A673 (cell line): ENCODE results near the gene ZNF283. TPM values are rescaled to one million over a fixed set of nuclear protein-coding genes. Genes with fewer than 3 reads are reported as not detected.

Experiments used
- BruUV-seq: library from RNA; stranded (reverse); fragments of 400-500 nt; replicated peaks from 2 replicates; lab custom pipeline; 2021; lab: Mats Ljungman, UMichigan
- CTCF ChIA-PET: fragments of 300-600 bp; sonication (Branson Sonifier 250); formaldehyde crosslinking; loops from one replicate; lab custom pipeline; 2022; ENCODE audit warnings: antibody characterized with exemption; lab: Charles Lee
- POLR2A ChIA-PET: fragments of 300-600 bp; sonication (Branson Sonifier 250); formaldehyde crosslinking; loops from one replicate; lab custom pipeline; 2022; ENCODE audit warnings: antibody characterized with exemption; ENCODE audit not compliant: low non-redundant PET; lab: Charles Lee
- DNase-seq: peaks from one replicate; pipeline ENCODE4 v3.0.0-alpha.2; 2015; ENCODE audit warnings: low spot score
- H3K27ac ChIP-seq: fragments of 200-600 bp; sonication (generic); 2 replicates; pipeline ENCODE4 v1.5.1; 2016; ENCODE audit warnings: mixed run types, low read depth, mild to moderate bottlenecking, mixed read lengths, antibody characterized with exemption, low read length; ENCODE audit not compliant: poor library complexity, severe bottlenecking
- H3K27me3 ChIP-seq: fragments of 200-600 bp; sonication (generic); replicated peaks from 2 replicates; pipeline ENCODE4 v1.6.1; 2017; ENCODE audit warnings: mixed run types, low read depth, mild to moderate bottlenecking, mixed read lengths, antibody characterized with exemption, low read length; ENCODE audit not compliant: insufficient read depth, poor library complexity
- H3K36me3 ChIP-seq: fragments of 200-600 bp; sonication (generic); 2 replicates; pipeline ENCODE4 v1.6.1; 2016; ENCODE audit warnings: mixed run types, mild to moderate bottlenecking, mixed read lengths, antibody characterized with exemption, low read length; ENCODE audit not compliant: insufficient read depth, poor library complexity, severe bottlenecking
- H3K4me1 ChIP-seq: fragments of 200-600 bp; sonication (generic); 2 replicates; pipeline ENCODE4 v1.6.1; 2017; ENCODE audit warnings: mixed run types, mild to moderate bottlenecking, mixed read lengths, antibody characterized with exemption, low read length; ENCODE audit not compliant: insufficient read depth, poor library complexity, severe bottlenecking
- H3K4me3 ChIP-seq: fragments of 200-600 bp; sonication (generic); 2 replicates; pipeline ENCODE4 v1.5.1; 2016; ENCODE audit warnings: low read depth, mixed run types, mild to moderate bottlenecking, mixed read lengths, low read length; ENCODE audit not compliant: poor library complexity, severe bottlenecking
- H3K9me3 ChIP-seq: fragments of 200-600 bp; sonication (generic); 2 replicates; pipeline ENCODE4 v1.6.1; 2016; ENCODE audit warnings: mixed run types, low read depth, mild to moderate bottlenecking, mixed read lengths, antibody characterized with exemption, low read length; ENCODE audit not compliant: poor library complexity, severe bottlenecking
- EZH2 ChIP-seq: fragments of 200-600 bp; sonication (generic); IDR thresholded peaks from 2 replicates; pipeline ENCODE4 v1.6.1; 2017; ENCODE audit warnings: borderline replicate concordance, low read depth, mild to moderate bottlenecking, mixed read lengths, antibody characterized with exemption, low read length; ENCODE audit not compliant: poor library complexity, severe bottlenecking
- intact Hi-C: fragments of 100-400 bp; cut with micrococcal nuclease; formaldehyde crosslinking; loops from one replicate; pipeline ENCODE4 v1.10.0; 2022; ENCODE audit not compliant: unreplicated experiment
- total RNA-seq: library from RNA; stranded (reverse); gene quantifications from 2 replicates; pipeline ENCODE4 v1.2.3, GENCODE V29; 2021
- TF ChIP-seq, protein P1 (sequence below): fragments of 300-800, 200-600 bp; sonication (generic); conservative IDR thresholded peaks from 2 replicates; pipeline ENCODE4 v1.5.1; 2017; ENCODE audit warnings: low read depth, mild to moderate bottlenecking, antibody characterized with exemption, low read length, moderate library complexity, mixed read lengths

The ZNF283 gene
- total RNA-seq, 1 experiment from 2014 or later: 9.4 TPM

DNA sequence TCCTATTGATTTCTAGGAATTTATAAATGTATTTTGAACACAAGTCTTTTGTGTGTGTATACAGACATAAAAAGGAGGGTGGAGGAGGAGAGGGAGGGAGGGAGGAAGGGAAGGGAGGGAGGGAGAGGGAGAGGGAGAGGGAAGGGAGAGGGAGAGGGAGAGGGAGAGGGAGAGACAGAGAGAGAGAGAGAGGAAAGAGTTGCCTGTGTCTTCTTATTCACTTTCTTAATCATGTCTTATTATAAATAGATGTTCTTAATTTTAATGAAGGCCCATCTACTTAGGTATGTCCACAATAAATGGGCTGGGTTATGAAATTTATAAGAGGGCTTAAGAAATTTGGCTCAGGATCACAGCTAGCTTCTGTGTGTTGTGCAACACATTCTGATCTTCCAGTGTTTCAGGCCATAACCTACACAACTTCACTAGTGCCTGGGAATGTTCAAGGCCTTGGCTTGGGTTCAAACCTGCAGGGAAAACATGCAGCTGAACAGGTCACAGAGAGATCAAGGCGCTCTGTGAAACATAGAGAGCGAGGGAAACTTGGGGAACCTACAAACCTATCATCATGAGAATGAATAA lies 68.7 kb downstream of the ZNF283 start:
- no peaks in the 10 kb centered on the region for H3K27me3 ChIP-seq
- intact Hi-C loops: no loop called here
- no peaks in the 10 kb centered on the region for H3K4me1 ChIP-seq
- ChIA-PET CTCF (no interaction called here), POLR2A (no interaction called here)
- BruUV-seq: no TSS peak
- TF ChIP-seq, protein P1, sequence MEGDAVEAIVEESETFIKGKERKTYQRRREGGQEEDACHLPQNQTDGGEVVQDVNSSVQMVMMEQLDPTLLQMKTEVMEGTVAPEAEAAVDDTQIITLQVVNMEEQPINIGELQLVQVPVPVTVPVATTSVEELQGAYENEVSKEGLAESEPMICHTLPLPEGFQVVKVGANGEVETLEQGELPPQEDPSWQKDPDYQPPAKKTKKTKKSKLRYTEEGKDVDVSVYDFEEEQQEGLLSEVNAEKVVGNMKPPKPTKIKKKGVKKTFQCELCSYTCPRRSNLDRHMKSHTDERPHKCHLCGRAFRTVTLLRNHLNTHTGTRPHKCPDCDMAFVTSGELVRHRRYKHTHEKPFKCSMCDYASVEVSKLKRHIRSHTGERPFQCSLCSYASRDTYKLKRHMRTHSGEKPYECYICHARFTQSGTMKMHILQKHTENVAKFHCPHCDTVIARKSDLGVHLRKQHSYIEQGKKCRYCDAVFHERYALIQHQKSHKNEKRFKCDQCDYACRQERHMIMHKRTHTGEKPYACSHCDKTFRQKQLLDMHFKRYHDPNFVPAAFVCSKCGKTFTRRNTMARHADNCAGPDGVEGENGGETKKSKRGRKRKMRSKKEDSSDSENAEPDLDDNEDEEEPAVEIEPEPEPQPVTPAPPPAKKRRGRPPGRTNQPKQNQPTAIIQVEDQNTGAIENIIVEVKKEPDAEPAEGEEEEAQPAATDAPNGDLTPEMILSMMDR: no peak
- TF ChIP-seq EZH2: no peak
- DNase-seq: no peak
- no peaks in the 10 kb centered on the region for H3K36me3 ChIP-seq
- H3K27ac ChIP-seq: no peak overlapping the region
- no peaks in the 10 kb centered on the region for H3K9me3 ChIP-seq
- H3K4me3 ChIP-seq: no peak overlapping the region

Other genes starting within 250 kb of the ZNF283 start
- 34.1 and 37.7 TPM in 2 replicates for gene IRGQ, start 231.2 kb upstream of the ZNF283 start, total RNA-seq
- gene ZNF576, start 230.7 kb upstream of the ZNF283 start, total RNA-seq: 19.2 and 20.3 TPM in 2 replicates
- gene SRRM5, start 215.2 kb upstream of the ZNF283 start, total RNA-seq: 0.62 and 0.66 TPM in 2 replicates
- gene ZNF428, start 207.7 kb upstream of the ZNF283 start, total RNA-seq: 65.7 and 72.4 TPM in 2 replicates
- 28.7 and 35.2 TPM in 2 replicates for gene CADM4, start 187.5 kb upstream of the ZNF283 start, total RNA-seq
- gene PLAUR, start 157.2 kb upstream of the ZNF283 start, total RNA-seq: 40.1 and 45.4 TPM in 2 replicates
- gene IRGC, start 111.2 kb upstream of the ZNF283 start, total RNA-seq: not detected in 2 replicates
- gene SMG9, start 72.4 kb upstream of the ZNF283 start, total RNA-seq: 78.8 and 90.6 TPM in 2 replicates
- gene KCNN4, start 46.3 kb upstream of the ZNF283 start, total RNA-seq: 0.20 TPM in 1 of 2 replicates, not detected in the other
- not detected in 2 replicates for gene LYPD5, start 24.9 kb upstream of the ZNF283 start, total RNA-seq
- gene ZNF404, start 56.6 kb downstream of the ZNF283 start, total RNA-seq: 0.73 and 1.6 TPM in 2 replicates
- 22.1 and 22.8 TPM in 2 replicates for gene ZNF45, start 108.0 kb downstream of the ZNF283 start, total RNA-seq
- 4.8 and 6.1 TPM in 2 replicates for gene ZNF221, start 123.9 kb downstream of the ZNF283 start, total RNA-seq
- 7.3 and 8.0 TPM in 2 replicates for gene ZNF155, start 156.9 kb downstream of the ZNF283 start, total RNA-seq
- gene ZNF230, start 175.6 kb downstream of the ZNF283 start, total RNA-seq: 5.2 and 5.4 TPM in 2 replicates
- gene ZNF222, start 198.1 kb downstream of the ZNF283 start, total RNA-seq: 7.3 and 9.3 TPM in 2 replicates
- gene ZNF223, start 224.7 kb downstream of the ZNF283 start, total RNA-seq: 4.5 and 5.6 TPM in 2 replicates
- 3.1 and 3.2 TPM in 2 replicates for gene ZNF284, start 244.8 kb downstream of the ZNF283 start, total RNA-seq